A673 (cell line): ENCODE measurements around the gene SRSF4. TPM values are rescaled to one million over a fixed set of nuclear protein-coding genes. Genes with fewer than 3 reads are reported as not detected.

Experiments used
- BruUV-seq: library from RNA; stranded (reverse); fragments of 400-500 nt; replicated peaks from 2 replicates; lab custom pipeline; 2021; lab: Mats Ljungman, UMichigan
- CTCF ChIA-PET: fragments of 300-600 bp; sonication (Branson Sonifier 250); formaldehyde crosslinking; loops from one replicate; lab custom pipeline; 2022; ENCODE audit warnings: antibody characterized with exemption; lab: Charles Lee
- POLR2A ChIA-PET: fragments of 300-600 bp; sonication (Branson Sonifier 250); formaldehyde crosslinking; loops from one replicate; lab custom pipeline; 2022; ENCODE audit warnings: antibody characterized with exemption; ENCODE audit not compliant: low non-redundant PET; lab: Charles Lee
- DNase-seq: peaks from one replicate; pipeline ENCODE4 v3.0.0-alpha.2; 2015; ENCODE audit warnings: low spot score
- H3K27ac ChIP-seq: fragments of 200-600 bp; sonication (generic); 2 replicates; pipeline ENCODE4 v1.5.1; 2016; ENCODE audit warnings: mixed run types, low read depth, mild to moderate bottlenecking, mixed read lengths, antibody characterized with exemption, low read length; ENCODE audit not compliant: poor library complexity, severe bottlenecking
- H3K27me3 ChIP-seq: fragments of 200-600 bp; sonication (generic); replicated peaks from 2 replicates; pipeline ENCODE4 v1.6.1; 2017; ENCODE audit warnings: mixed run types, low read depth, mild to moderate bottlenecking, mixed read lengths, antibody characterized with exemption, low read length; ENCODE audit not compliant: insufficient read depth, poor library complexity
- H3K36me3 ChIP-seq: fragments of 200-600 bp; sonication (generic); 2 replicates; pipeline ENCODE4 v1.6.1; 2016; ENCODE audit warnings: mixed run types, mild to moderate bottlenecking, mixed read lengths, antibody characterized with exemption, low read length; ENCODE audit not compliant: insufficient read depth, poor library complexity, severe bottlenecking
- H3K4me1 ChIP-seq: fragments of 200-600 bp; sonication (generic); 2 replicates; pipeline ENCODE4 v1.6.1; 2017; ENCODE audit warnings: mixed run types, mild to moderate bottlenecking, mixed read lengths, antibody characterized with exemption, low read length; ENCODE audit not compliant: insufficient read depth, poor library complexity, severe bottlenecking
- H3K4me3 ChIP-seq: fragments of 200-600 bp; sonication (generic); 2 replicates; pipeline ENCODE4 v1.5.1; 2016; ENCODE audit warnings: low read depth, mixed run types, mild to moderate bottlenecking, mixed read lengths, low read length; ENCODE audit not compliant: poor library complexity, severe bottlenecking
- H3K9me3 ChIP-seq: fragments of 200-600 bp; sonication (generic); 2 replicates; pipeline ENCODE4 v1.6.1; 2016; ENCODE audit warnings: mixed run types, low read depth, mild to moderate bottlenecking, mixed read lengths, antibody characterized with exemption, low read length; ENCODE audit not compliant: poor library complexity, severe bottlenecking
- EZH2 ChIP-seq: fragments of 200-600 bp; sonication (generic); IDR thresholded peaks from 2 replicates; pipeline ENCODE4 v1.6.1; 2017; ENCODE audit warnings: borderline replicate concordance, low read depth, mild to moderate bottlenecking, mixed read lengths, antibody characterized with exemption, low read length; ENCODE audit not compliant: poor library complexity, severe bottlenecking
- intact Hi-C: fragments of 100-400 bp; cut with micrococcal nuclease; formaldehyde crosslinking; loops from one replicate; pipeline ENCODE4 v1.10.0; 2022; ENCODE audit not compliant: unreplicated experiment
- total RNA-seq: library from RNA; stranded (reverse); gene quantifications from 2 replicates; pipeline ENCODE4 v1.2.3, GENCODE V29; 2021
- TF ChIP-seq, protein P1 (sequence below): fragments of 300-800, 200-600 bp; sonication (generic); conservative IDR thresholded peaks from 2 replicates; pipeline ENCODE4 v1.5.1; 2017; ENCODE audit warnings: low read depth, mild to moderate bottlenecking, antibody characterized with exemption, low read length, moderate library complexity, mixed read lengths

The SRSF4 gene
- total RNA-seq, 1 experiment from 2014 or later = 116 TPM

DNA sequence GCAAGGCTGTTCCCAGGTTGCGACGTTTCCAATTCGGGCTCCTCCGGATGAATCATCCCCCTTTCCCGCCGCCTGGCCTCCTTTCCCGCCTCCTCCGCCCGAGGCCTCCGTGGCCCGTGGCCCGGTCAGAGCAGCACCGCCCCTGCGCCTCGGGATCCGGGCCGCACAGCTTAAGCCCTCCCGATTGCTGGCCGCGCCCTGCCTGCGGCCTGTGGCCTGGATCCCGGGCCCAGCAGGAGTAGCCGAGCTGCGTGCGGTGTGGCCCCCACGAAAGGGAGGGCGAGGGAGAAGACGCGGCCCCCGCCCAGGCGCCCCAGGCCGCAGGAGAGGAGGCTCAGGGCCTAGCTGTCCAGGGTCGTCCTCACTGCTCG lies 59.0 kb downstream of the SRSF4 start:
- DNase-seq = no peak
- ChIA-PET POLR2A (interaction anchor here (0.5 kb wide), 1 partner anchor 238 kb away, joined by 4 read pairs; no protein-coding TSS in a partner anchor), CTCF (interaction anchor here (0.7 to 1.6 kb wide), 2 partner anchors 56 to 241 kb away, joined by 7 to 8 read pairs; no protein-coding TSS in a partner anchor)
- peak overlapping the region; percentile 50 for H3K4me3 ChIP-seq
- H3K36me3 ChIP-seq = peaks cover 14% of the 10 kb centered on the region
- H3K9me3 ChIP-seq = no peaks in the 10 kb centered on the region
- intact Hi-C loops = loop anchor here (5.0 kb wide), 2 partner anchors 225 to 240 kb away; no protein-coding TSS in a partner anchor
- no peak overlapping the region for H3K27ac ChIP-seq
- BruUV-seq = no TSS peak
- H3K4me1 ChIP-seq = peaks cover 9% of the 10 kb centered on the region
- H3K27me3 ChIP-seq = no peaks in the 10 kb centered on the region
- TF ChIP-seq, protein P1, sequence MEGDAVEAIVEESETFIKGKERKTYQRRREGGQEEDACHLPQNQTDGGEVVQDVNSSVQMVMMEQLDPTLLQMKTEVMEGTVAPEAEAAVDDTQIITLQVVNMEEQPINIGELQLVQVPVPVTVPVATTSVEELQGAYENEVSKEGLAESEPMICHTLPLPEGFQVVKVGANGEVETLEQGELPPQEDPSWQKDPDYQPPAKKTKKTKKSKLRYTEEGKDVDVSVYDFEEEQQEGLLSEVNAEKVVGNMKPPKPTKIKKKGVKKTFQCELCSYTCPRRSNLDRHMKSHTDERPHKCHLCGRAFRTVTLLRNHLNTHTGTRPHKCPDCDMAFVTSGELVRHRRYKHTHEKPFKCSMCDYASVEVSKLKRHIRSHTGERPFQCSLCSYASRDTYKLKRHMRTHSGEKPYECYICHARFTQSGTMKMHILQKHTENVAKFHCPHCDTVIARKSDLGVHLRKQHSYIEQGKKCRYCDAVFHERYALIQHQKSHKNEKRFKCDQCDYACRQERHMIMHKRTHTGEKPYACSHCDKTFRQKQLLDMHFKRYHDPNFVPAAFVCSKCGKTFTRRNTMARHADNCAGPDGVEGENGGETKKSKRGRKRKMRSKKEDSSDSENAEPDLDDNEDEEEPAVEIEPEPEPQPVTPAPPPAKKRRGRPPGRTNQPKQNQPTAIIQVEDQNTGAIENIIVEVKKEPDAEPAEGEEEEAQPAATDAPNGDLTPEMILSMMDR = no peak
- no peak for TF ChIP-seq EZH2

DNA sequence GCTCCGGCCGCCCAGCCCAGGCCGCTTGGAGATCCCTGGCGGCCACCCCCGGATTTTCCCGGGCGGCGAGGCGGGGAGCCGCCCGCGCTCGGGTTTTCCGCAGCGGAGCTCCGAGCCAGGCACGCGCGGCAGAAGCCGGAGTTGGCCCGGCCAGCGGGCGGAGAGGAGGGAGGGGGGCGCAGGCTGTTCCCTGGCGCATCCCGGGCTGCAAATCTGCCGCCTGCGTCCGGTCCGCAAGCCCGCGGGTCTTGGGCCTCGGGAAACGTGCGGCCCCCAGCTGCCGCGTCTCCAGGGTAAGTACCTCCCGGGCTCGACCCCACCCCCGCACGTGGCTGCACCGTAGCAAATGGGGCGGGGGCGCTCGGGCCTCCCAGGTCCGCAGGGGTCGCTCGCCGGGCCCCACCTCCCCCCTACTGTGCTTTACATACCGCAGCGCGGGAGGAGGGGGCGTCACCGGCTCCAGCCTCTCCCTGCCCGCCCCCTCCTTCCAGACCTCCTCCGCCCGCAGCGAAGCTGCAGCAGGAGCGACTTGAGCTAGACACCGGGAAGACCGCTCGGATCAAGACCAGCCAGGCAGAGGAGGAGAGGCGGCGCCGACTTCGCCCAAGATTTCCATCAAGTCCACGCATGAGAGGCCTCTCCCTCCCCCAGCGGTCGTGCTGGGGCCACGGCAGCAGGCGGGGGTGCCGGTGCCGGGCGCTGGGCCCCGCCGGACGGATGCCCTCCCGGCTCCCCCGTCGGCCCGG lies 59.6 kb downstream of the SRSF4 start:
- Histone ChIP-seq H3K4me1 (peaks cover 9% of the 10 kb centered on the region), H3K27ac (no peak overlapping the region), H3K27me3 (no peaks in the 10 kb centered on the region), H3K36me3 (peaks cover 20% of the 10 kb centered on the region), H3K9me3 (no peaks in the 10 kb centered on the region), H3K4me3 (peak overlapping the region; percentile 50)
- DNase-seq = peak; percentile 55
- intact Hi-C loops = loop anchor here (5.0 kb wide), 2 partner anchors 225 to 240 kb away; no protein-coding TSS in a partner anchor
- POLR2A ChIA-PET = interaction anchor here (0.5 kb wide), 1 partner anchor 237 kb away, joined by 4 read pairs; no protein-coding TSS in a partner anchor
- CTCF ChIA-PET = interaction anchor here (0.5 to 1.6 kb wide), 5 partner anchors 28 to 240 kb away, joined by 3 to 8 read pairs (median 6); no protein-coding TSS in a partner anchor
- no TSS peak for BruUV-seq
- TF ChIP-seq, protein P1 = no peak
- TF ChIP-seq EZH2 = no peak

DNA sequence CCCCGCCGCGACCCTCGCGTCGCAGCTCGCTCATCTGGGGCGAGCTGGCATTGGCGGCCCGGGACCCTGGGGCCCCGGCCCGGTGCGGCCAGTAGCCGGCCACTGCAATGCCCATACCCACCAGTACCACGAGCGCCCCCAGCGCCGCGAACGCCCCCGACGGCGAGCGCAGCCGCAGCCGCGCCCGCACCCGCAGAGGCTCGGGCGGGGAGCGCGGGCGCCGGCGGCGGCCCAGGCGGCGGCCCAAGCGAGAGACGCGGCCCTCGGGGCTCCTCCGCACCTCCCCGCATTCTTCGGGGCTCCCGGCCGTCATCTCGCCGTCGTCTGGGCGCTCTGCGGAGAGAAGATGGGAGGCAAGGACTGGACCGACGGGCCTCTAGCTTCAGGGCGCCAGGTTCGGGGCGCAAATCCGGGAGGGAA lies 60.2 kb downstream of the SRSF4 start:
- peaks cover 9% of the 10 kb centered on the region for H3K4me1 ChIP-seq
- TF ChIP-seq, protein P1 = no peak
- no peak for TF ChIP-seq EZH2
- peak overlapping the region; percentile 50 for H3K4me3 ChIP-seq
- intact Hi-C loops = loop anchor here (5.0 kb wide), 2 partner anchors 224 to 239 kb away; no protein-coding TSS in a partner anchor
- no peaks in the 10 kb centered on the region for H3K27me3 ChIP-seq
- no peak overlapping the region for H3K27ac ChIP-seq
- peak; percentile 44 for DNase-seq
- no TSS peak for BruUV-seq
- no peaks in the 10 kb centered on the region for H3K9me3 ChIP-seq
- POLR2A ChIA-PET = no interaction called here
- H3K36me3 ChIP-seq = peaks cover 26% of the 10 kb centered on the region
- CTCF ChIA-PET = interaction anchor here (0.5 to 1.6 kb wide), 4 partner anchors 28 to 239 kb away, joined by 3 to 8 read pairs (median 5); no protein-coding TSS in a partner anchor
